Fibroblast of pulmonary artery (primary cell): ENCODE results near the gene SARS2.
"Not testable (repeated sequence)": the region's sequence is repeated elsewhere in the genome, so short reads cannot be mapped to it uniquely, and the experiment has no call there.

Experiments
- DNase-seq: peaks from one replicate; pipeline ENCODE4 v3.0.0-alpha.2; 2010; ENCODE audit warnings: low read depth
- H3K4me3 ChIP-seq: replicated peaks from 2 replicates; pipeline ENCODE4 v1.5.1; 2011; ENCODE audit warnings: low read depth, mild to moderate bottlenecking, control low read depth, low read length, moderate library complexity
- CTCF ChIP-seq: IDR thresholded peaks from 2 replicates; pipeline ENCODE4 v1.5.1; 2011; ENCODE audit warnings: mild to moderate bottlenecking, control low read depth, low read length, inconsistent platforms; ENCODE audit errors: missing control alignments

Gene SARS2

GRCh38 chr19:38890686-38891085, 39.9 kb downstream of the SARS2 start:
- no peak for DNase-seq
- no peak for TF ChIP-seq CTCF
- H3K4me3 ChIP-seq, result no peak overlapping the region

GRCh38 chr19:38889803-38890202, 40.8 kb downstream of the SARS2 start:
- DNase-seq, result no peak
- no peak for TF ChIP-seq CTCF
- no peak overlapping the region for H3K4me3 ChIP-seq

GRCh38 chr19:38888876-38889275, 41.7 kb downstream of the SARS2 start:
- DNase-seq, result no peak
- no peak overlapping the region for H3K4me3 ChIP-seq
- TF ChIP-seq CTCF, result no peak

GRCh38 chr19:38884691-38885090, 45.9 kb downstream of the SARS2 start:
- not testable (repeated sequence) for H3K4me3 ChIP-seq, DNase-seq

GRCh38 chr19:38883286-38883685, 47.3 kb downstream of the SARS2 start:
- no peak for TF ChIP-seq CTCF
- DNase-seq, result no peak
- H3K4me3 ChIP-seq, result no peak overlapping the region

- H3K4me3 ChIP-seq, result no peak overlapping the region
- no peak for TF ChIP-seq CTCF
- no peak for DNase-seq
Observed at GRCh38 chr19:38880882-38881609, 49.5 kb downstream of the SARS2 start.

GRCh38 chr19:38880076-38880881, 50.3 kb downstream of the SARS2 start:
- H3K4me3 ChIP-seq, result no peak overlapping the region
- DNase-seq, result no peak
- TF ChIP-seq CTCF, result no peak
